NCI-H2081 (cell line): ENCODE data around the gene SLFN13.
"Not testable (repeated sequence)": the region's sequence is repeated elsewhere in the genome, so short reads cannot be mapped to it uniquely, and the experiment has no call there.

Experiments
- DNase-seq, 2 experiments: peaks; one replicate each; lab custom pipeline; 2025; lab: John Stamatoyannopoulos, UW

The SLFN13 gene

DNA sequence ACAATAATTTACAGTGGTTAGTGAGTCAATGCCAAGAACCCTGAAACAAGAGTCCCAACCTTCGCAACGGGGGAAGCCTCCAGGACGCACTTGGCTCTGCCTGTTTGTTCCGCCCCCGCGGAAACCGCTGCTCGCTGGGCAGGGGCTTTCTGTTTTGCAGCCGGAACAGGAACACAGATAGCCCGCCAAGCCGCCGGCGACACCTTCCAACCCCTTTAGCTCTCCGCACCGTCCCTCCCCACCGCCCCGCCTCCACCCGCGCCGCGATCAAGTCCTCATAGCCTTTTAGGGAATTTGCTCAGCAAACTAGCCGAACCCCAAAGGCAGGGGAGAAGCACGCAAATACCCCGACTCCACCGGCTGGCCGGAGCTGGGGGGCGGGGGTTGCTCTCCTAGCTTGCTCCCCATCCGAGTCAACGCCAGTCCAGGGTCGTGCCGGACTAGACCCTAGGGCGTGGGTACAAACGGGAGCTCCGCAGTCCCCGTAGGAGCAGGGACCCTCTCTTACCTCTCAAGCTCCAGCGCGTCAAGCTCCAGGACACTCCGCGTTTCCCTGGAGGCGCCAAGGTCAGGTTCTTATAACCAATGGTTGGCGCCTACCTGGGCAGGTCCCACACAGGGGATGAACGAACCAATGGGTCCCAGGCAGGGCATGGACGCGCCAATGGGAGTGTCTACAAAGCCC lies at the start of gene SLFN13:
TSS of gene SLFN13 (minus strand) at position 553 of the 685 bp plus-strand sequence. CDS start 3,086 bp downstream, outside the sequence.
- DNase-seq = no peak

DNA sequence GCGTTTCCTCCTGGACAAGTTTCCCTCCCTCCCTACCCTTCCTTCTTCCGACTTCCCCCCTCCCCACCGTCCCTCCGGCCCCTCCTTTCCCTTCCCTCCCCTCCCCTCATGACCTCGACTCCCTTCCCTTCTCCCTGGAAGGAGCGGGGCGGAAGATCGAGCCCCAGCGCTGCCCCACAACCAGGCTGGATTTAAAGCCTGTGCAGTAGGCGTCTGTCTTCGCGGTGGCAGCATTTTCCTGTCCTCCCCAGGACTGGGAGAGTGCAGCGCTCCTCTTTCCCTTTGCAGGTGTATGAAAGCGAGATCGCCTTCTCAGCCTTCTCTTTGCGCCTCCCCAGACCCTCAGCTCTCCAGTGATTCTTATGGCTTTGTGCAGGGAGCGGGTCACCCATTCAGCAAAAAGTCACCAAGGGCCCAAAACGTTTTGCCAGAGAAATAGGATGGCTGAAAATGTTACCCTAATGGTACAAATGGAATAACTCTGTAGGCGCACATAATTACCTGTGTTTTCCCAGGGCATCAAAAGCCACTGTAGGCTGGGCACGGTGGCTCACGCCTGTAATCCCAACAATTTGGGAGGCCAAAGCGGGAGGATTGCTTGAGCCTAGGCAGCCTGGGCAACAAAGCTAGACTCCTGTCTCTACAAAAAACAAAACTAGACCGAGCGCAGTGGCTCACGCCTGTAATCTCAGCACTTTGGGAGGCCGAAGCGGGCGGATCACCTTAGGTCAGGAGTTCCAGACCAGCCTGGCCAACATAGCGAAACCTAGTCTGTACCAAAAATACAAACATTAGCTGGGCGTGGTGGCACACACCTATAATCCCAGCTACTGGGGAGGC lies 48.1 kb upstream of the SLFN13 start:
- DNase-seq = no peak

- no peak for DNase-seq
Observed at GRCh38 chr17:35493040-35493439, 44.5 kb upstream of the SLFN13 start.

- DNase-seq = no peak
Observed at GRCh38 chr17:35491417-35491816, 42.9 kb upstream of the SLFN13 start.

DNA sequence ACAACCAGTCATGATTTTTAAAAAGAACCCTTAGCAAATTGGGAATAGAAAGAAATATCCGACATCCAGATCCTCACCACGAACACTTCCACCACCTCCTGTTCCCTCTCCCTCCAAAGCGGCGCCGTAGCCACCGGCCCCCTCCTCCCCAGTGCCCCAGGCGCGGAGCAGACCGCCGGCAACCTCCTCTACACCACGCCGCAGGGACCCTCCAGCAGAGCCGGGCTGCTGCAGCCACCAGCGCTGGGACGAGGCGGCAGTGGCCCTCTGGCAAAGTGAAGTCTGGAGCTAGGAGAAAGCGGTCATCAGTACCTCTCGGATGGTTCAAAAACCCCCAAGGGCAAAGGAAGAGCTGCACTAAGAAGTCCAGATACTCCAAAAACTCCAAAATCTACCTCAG lies 41.4 kb upstream of the SLFN13 start:
- DNase-seq = no peak

GRCh38 chr17:35488991-35489390 lies 40.4 kb upstream of the SLFN13 start:
- DNase-seq = no peak

- DNase-seq = no peak
Observed at GRCh38 chr17:35486920-35487732, 38.6 kb upstream of the SLFN13 start.

GRCh38 chr17:35479271-35479670 lies 30.7 kb upstream of the SLFN13 start:
- DNase-seq = no peak

- no peak for DNase-seq
Observed at GRCh38 chr17:35477248-35477647, 28.7 kb upstream of the SLFN13 start.

- DNase-seq = no peak
Observed at GRCh38 chr17:35476283-35476820, 27.8 kb upstream of the SLFN13 start.

DNA sequence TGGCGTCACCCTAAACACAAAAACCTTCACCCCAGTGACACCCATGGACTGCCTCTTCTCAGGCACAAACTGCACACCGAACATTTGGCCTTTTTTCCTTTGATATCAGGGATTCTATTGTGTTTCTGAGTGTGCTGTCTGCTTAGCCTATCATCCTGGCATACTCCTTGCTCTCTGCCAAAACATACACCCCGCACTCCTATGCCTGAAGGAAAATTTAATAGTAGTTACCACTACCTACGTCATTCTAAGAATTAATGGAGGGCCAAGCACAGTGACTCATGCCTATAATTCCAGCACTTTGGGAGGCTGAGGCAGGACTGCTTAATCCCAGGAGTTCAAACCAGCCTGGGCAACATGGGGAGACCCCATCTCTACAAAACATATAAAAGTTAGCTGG lies 19.9 kb upstream of the SLFN13 start:
- no peak for DNase-seq

GRCh38 chr17:35467824-35468223 lies 19.3 kb upstream of the SLFN13 start:
- DNase-seq = no peak

DNA sequence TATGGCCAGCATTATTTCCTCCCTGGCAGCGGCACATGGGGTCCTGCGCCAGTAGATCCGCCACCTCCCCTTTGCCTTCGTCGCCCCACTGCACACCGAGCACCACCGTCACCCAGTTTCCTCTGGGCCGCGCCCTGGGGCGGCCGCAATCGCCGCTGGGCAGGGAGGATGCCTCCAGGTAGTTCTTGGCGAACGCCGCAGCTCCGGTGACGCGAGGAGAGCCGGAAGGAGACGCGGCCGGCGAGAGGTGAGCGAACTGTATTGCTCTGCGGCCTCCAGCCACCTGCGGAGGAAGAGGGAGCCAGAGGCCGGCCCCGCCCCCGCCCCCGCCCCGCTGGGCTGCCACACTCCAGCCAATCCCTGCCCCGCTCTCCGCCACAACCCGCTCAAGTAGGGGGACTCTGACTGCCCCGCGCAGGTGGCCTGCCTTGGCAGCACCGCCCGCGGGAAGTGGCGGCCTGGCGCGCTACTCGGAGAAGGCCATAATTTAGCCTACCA lies 11.8 kb upstream of the SLFN13 start:
- DNase-seq = peak; percentile 1 to 38

DNA sequence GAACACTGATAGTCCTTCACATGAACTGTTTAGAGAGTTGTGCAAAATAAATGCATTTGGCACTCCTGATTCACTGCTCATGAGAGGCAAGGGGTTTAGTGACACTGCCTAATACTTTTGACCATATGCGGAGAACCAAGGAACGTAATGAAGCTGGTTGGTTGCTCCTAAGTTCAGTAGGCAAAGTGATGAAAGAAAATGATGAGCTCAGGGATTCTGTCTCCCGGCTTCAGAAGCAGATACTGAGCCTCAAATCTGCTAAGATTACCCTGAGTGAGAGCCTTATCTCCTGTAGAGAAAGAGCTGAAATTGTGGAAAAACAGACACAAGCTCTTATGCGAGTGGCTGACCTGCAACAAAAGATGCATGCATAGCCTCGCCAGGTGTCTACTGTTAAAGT lies 5.5 kb upstream of the SLFN13 start:
- not testable (repeated sequence) for DNase-seq

DNA sequence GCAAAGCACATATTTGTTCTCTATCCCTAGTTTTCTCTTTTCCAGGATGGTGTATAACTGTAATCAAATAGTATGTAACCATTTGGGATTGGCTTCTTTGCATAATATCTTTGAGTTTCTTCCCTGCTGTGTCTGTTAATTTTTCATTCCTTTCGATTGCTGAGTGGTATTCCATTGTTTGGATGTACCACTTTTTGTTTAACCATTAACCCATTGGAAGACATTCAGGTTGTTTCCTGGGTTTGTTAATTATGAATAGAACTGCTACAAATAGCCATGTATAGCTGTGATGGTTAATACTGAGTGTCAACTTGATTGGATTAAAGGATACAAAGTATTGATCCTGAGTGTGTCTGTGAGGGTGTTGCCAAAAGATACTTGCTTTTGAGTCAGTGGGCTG lies 4.6 kb upstream of the SLFN13 start:
- DNase-seq = no peak

- DNase-seq = no peak
Observed at GRCh38 chr17:35449371-35449931, 885 bp upstream of the SLFN13 start.

GRCh38 chr17:35448899-35449227 lies 297 bp upstream of the SLFN13 start:
- no peak for DNase-seq

DNA sequence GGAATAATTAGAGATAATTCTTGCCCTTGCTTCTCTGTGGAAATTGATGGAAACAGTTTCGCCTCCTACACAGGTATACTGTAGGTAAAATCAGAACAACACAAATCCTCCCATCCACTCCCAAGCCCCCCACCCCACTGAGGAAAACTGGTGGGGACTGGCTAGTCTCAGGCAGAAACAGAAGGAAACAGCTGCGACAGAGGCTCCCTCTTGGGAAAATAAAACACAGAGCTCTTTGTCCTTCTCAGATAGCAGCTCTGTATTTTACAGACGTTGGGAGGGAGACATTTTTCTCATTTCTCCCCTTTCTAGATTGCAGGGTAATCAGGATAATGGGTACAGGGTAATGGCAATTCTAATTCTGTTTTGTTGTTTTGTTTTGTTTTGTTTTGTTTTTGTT lies 1.1 kb downstream of the SLFN13 start:
- no peak for DNase-seq

- no peak for DNase-seq
Observed at GRCh38 chr17:35438433-35438832, 10.1 kb downstream of the SLFN13 start.

DNA sequence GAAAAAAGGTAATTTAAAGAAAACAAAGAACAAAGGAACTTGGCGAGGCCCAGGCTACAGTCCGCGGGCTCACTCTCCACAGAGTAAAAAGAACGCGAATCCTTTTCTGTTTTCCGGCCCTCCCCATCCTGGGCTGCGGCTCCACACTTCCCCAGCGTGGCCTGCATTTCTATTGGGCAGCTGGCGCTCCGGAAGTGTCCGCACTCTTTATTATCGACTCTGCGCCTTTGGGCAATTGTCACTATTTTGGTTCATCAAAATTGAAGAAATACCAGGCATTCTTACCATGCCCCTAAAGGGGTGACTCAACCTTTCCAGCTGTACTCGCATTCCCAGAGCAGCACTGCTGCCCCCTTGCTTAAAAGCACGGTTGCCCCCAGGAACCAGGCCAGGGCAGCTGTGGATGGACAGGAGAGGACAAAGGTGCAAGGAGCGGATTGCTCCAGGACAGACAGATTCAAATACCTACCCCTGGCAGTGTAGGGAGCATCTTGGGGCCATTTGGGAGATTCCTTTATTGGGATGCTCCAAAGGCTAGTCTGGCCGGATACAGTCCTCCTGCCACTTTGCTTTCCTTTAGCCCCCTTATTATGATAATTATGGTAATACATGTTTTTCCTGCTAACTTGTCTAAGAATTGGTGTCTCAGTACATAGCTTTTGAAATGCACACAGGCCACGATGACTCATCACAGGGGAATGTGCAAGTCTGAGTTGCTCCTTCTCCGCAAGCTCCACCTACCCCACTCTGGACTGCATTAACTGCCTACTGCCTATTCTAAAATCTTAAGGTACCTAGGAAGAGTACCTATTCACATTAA lies 15.3 kb downstream of the SLFN13 start:
- no peak for DNase-seq
